GM06990 (cell line): ENCODE measurements around the gene USP26.

ENCODE experiments used
- DNase-seq: peaks from one replicate; pipeline ENCODE4 v3.0.0-alpha.2; 2011; ENCODE audit not compliant: insufficient read length; ENCODE audit errors: extremely low read depth
- H3K27me3 ChIP-seq: replicated peaks from 2 replicates; pipeline ENCODE4 v1.6.0; 2011; ENCODE audit warnings: low read length; ENCODE audit not compliant: control insufficient read depth, insufficient read depth
- H3K36me3 ChIP-seq: 2 replicates; pipeline ENCODE4 v1.5.1; 2011; ENCODE audit warnings: low read length; ENCODE audit not compliant: control insufficient read depth, insufficient read depth
- H3K4me3 ChIP-seq: replicated peaks from 2 replicates; pipeline ENCODE4 v1.5.1; 2011; ENCODE audit warnings: low read depth, mild to moderate bottlenecking, control low read depth, low read length
- TF ChIP-seq, protein P1 (sequence below): IDR thresholded peaks from 2 replicates; pipeline ENCODE4 v1.5.1; 2011; ENCODE audit warnings: low read length, control low read depth, mild to moderate bottlenecking, inconsistent platforms; ENCODE audit not compliant: insufficient read depth, poor library complexity, severe bottlenecking

USP26 gene

GRCh38 chrX:133097031-133097430 lies at the start of gene USP26:
USP26 (minus strand) TSS chrX:133097109; CDS start chrX:133028220, 68,889 bp downstream.
- DNase-seq = no peak
- Histone ChIP-seq H3K27me3 (no peaks in the 10 kb centered on the region), H3K36me3 (no peaks in the 10 kb centered on the region), H3K4me3 (no peak within 1 kb of the TSS)
- TF ChIP-seq, protein P1, sequence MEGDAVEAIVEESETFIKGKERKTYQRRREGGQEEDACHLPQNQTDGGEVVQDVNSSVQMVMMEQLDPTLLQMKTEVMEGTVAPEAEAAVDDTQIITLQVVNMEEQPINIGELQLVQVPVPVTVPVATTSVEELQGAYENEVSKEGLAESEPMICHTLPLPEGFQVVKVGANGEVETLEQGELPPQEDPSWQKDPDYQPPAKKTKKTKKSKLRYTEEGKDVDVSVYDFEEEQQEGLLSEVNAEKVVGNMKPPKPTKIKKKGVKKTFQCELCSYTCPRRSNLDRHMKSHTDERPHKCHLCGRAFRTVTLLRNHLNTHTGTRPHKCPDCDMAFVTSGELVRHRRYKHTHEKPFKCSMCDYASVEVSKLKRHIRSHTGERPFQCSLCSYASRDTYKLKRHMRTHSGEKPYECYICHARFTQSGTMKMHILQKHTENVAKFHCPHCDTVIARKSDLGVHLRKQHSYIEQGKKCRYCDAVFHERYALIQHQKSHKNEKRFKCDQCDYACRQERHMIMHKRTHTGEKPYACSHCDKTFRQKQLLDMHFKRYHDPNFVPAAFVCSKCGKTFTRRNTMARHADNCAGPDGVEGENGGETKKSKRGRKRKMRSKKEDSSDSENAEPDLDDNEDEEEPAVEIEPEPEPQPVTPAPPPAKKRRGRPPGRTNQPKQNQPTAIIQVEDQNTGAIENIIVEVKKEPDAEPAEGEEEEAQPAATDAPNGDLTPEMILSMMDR = no peak

DNA sequence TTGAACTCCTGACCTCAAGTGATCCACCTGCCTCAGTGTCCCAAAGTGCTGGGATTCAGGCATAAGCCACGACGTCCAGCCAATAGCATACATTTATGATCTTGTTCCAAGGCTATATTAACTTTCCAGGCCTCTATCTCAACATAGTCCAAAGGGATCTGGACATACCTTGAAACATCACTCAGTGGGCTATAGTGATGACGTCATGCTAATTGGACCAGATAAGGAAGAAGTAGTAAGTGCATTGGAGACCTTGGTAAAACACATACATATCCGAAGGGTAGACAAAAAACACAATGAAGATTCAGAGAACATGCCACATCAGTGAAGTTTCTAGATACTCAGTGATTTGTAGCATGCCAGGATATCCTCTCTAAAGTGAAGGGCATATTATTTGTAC lies 37.4 kb upstream of the USP26 start:
- Histone ChIP-seq H3K4me3 (no peak overlapping the region), H3K36me3 (no peaks in the 10 kb centered on the region), H3K27me3 (no peaks in the 10 kb centered on the region; the same call in 1 of the 2 replicates)
- no peak for DNase-seq
- TF ChIP-seq, protein P1 = no peak

GRCh38 chrX:133120406-133120805 lies 23.5 kb upstream of the USP26 start:
- TF ChIP-seq, protein P1 = no peak
- Histone ChIP-seq H3K4me3 (no peak overlapping the region), H3K36me3 (no peaks in the 10 kb centered on the region), H3K27me3 (no peaks in the 10 kb centered on the region)
- no peak for DNase-seq

- Histone ChIP-seq H3K36me3 (no peaks in the 10 kb centered on the region), H3K27me3 (no peaks in the 10 kb centered on the region), H3K4me3 (no peak overlapping the region)
- TF ChIP-seq, protein P1 = no peak
- no peak for DNase-seq
Measured at GRCh38 chrX:133094098-133094731, 2.7 kb downstream of the USP26 start.

DNA sequence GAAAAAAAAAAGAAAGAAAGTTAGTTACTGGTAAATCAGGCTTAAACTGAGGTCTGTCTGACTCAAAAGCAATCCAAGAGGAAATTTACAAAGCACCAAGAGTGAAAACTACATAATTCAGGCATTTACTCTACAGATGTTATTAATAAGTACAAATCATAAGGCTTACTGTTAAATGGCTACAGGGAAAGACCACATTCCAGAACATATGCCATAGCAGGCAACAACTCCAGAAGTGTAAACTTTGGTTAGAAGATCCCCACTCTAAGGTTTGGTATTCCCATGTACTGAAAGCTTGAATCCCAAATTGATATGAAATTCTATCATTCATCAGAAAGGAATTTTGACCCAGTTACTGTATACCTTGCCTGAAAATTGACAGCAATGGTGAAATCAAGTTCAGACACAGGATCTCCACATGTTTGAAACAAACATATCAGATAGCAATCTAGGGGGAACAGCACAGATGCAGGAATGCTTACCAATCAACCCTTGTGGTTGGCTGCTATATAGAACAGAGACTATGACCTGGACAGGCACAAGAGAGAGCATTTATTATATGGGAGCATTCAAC lies 6.6 kb downstream of the USP26 start:
- TF ChIP-seq, protein P1 = no peak
- Histone ChIP-seq H3K36me3 (no peaks in the 10 kb centered on the region), H3K27me3 (no peaks in the 10 kb centered on the region), H3K4me3 (no peak overlapping the region)
- no peak for DNase-seq
